IMR-90 (cell line): ENCODE results near the gene SLC22A31. TPM values are rescaled to one million over a fixed set of nuclear protein-coding genes. Genes with fewer than 3 reads are reported as not detected.

ENCODE experiments used
- ATAC-seq: fragments of 200-7000 bp; cut with Tn5 transposase; 2 replicates; pipeline ENCODE4 v1.9.1; 2020; ENCODE audit warnings: low read depth, mild to moderate bottlenecking, moderate library complexity
- BruUV-seq: library from RNA; stranded (reverse); fragments of 400-500 nt; replicated peaks from 2 replicates; lab custom pipeline; 2021; lab: Mats Ljungman, UMichigan
- CTCF ChIA-PET: fragments of 300-600 bp; formaldehyde crosslinking; extraction: SDS; loops from one replicate; lab custom pipeline; 2021; ENCODE audit warnings: antibody characterized with exemption; lab: Yijun Ruan, JAX
- POLR2A ChIA-PET: fragments of 300-600 bp; sonication (Branson Sonifier 250); formaldehyde crosslinking; loops from one replicate; lab custom pipeline; 2022; ENCODE audit warnings: antibody characterized with exemption; ENCODE audit not compliant: unreplicated experiment; lab: Charles Lee
- DNase-seq: peaks from one replicate; pipeline ENCODE4 v3.0.0; 2013
- H2AFZ ChIP-seq: replicated peaks from 2 replicates; pipeline ENCODE3; 2013; ENCODE audit warnings: low read length, mild to moderate bottlenecking; ENCODE audit not compliant: poor library complexity
- H2AK5ac ChIP-seq: 2 replicates; pipeline ENCODE4 v1.6.1; 2013; ENCODE audit warnings: low read depth, low read length, inconsistent platforms
- H2AK9ac ChIP-seq: replicated peaks from 2 replicates; pipeline ENCODE3; 2013; ENCODE audit warnings: mild to moderate bottlenecking, low read depth, low read length, moderate library complexity; ENCODE audit not compliant: poor library complexity
- H2BK120ac ChIP-seq: 2 replicates; pipeline ENCODE4 v1.6.1; 2013; ENCODE audit warnings: low read depth, low read length, inconsistent platforms
- H2BK15ac ChIP-seq: 3 replicates; pipeline ENCODE4 v1.6.1; 2013; ENCODE audit warnings: low read depth, low read length, inconsistent platforms
- H2BK20ac ChIP-seq: 2 replicates; pipeline ENCODE4 v1.6.1; 2013; ENCODE audit warnings: low read depth, mild to moderate bottlenecking, inconsistent platforms, low read length, moderate library complexity
- H2BK5ac ChIP-seq: 2 replicates; pipeline ENCODE4 v1.6.1; 2013; ENCODE audit warnings: mild to moderate bottlenecking, low read depth, low read length, inconsistent platforms; ENCODE audit not compliant: poor library complexity, severe bottlenecking
- H3K14ac ChIP-seq: replicated peaks from 2 replicates; pipeline ENCODE4 v1.6.1; 2013; ENCODE audit warnings: low read depth, low read length, inconsistent platforms
- H3K18ac ChIP-seq: 2 replicates; pipeline ENCODE4 v1.6.1; 2013; ENCODE audit warnings: low read depth, low read length, control low read depth
- H3K23ac ChIP-seq: 2 replicates; pipeline ENCODE4 v1.6.1; 2013; ENCODE audit warnings: low read depth, low read length, inconsistent platforms
- H3K27ac ChIP-seq: 2 replicates; pipeline ENCODE4 v1.5.1; 2013; ENCODE audit warnings: mild to moderate bottlenecking, control low read depth, low read length; ENCODE audit not compliant: insufficient read depth
- H3K27me3 ChIP-seq: 2 replicates; pipeline ENCODE4 v1.6.1; 2013; ENCODE audit warnings: low read length; ENCODE audit not compliant: control insufficient read depth, insufficient read depth
- H3K36me3 ChIP-seq: 2 replicates; pipeline ENCODE4 v1.6.1; 2013; ENCODE audit warnings: low read length, mixed read lengths; ENCODE audit not compliant: control insufficient read depth, insufficient read depth
- H3K4ac ChIP-seq: 2 replicates; pipeline ENCODE4 v1.6.1; 2013; ENCODE audit warnings: low read depth, low read length, inconsistent platforms
- H3K4me1 ChIP-seq: 2 replicates; pipeline ENCODE4 v1.6.1; 2013; ENCODE audit warnings: low read length, mixed read lengths; ENCODE audit not compliant: control insufficient read depth, insufficient read depth
- H3K4me2 ChIP-seq: 2 replicates; pipeline ENCODE4 v1.6.1; 2013; ENCODE audit warnings: low read depth, mild to moderate bottlenecking, control low read depth, low read length, moderate library complexity
- H3K4me3 ChIP-seq: 2 replicates; pipeline ENCODE4 v1.5.1; 2013; ENCODE audit warnings: low read depth, mild to moderate bottlenecking, control low read depth, low read length, moderate library complexity; ENCODE audit not compliant: insufficient read depth
- H3K56ac ChIP-seq: 2 replicates; pipeline ENCODE4 v1.6.1; 2013; ENCODE audit warnings: low read length, inconsistent platforms; ENCODE audit not compliant: insufficient read depth; ENCODE audit errors: extremely low read depth
- H3K79me1 ChIP-seq, 2 experiments: 2 replicates each; pipeline ENCODE4 v1.6.1; 2013; ENCODE audit warnings: low read length in 2 of 2, inconsistent platforms in 1 of 2, low read depth in 1 of 2
- H3K9ac ChIP-seq: 2 replicates; pipeline ENCODE4 v1.6.1; 2013; ENCODE audit warnings: low read depth, low read length, control low read depth
- H3K9me1 ChIP-seq: 2 replicates; pipeline ENCODE4 v1.6.1; 2013; ENCODE audit warnings: low read length, inconsistent platforms; ENCODE audit not compliant: insufficient read depth
- H3K9me3 ChIP-seq: 2 replicates; pipeline ENCODE4 v1.6.1; 2013; ENCODE audit warnings: low read length; ENCODE audit not compliant: control insufficient read depth, insufficient read depth
- H4K20me1 ChIP-seq: 2 replicates; pipeline ENCODE4 v1.6.1; 2013; ENCODE audit warnings: low read length, inconsistent platforms; ENCODE audit not compliant: insufficient read depth
- H4K5ac ChIP-seq: 2 replicates; pipeline ENCODE4 v1.6.1; 2013; ENCODE audit warnings: mild to moderate bottlenecking, low read depth, low read length, control low read depth
- H4K8ac ChIP-seq, 2 experiments: 2 replicates each; pipeline ENCODE4 v1.6.1; 2013; ENCODE audit warnings: low read depth in 2 of 2, low read length in 2 of 2, control low read depth in 1 of 2, inconsistent platforms in 1 of 2
- H4K91ac ChIP-seq: 2 replicates; pipeline ENCODE4 v1.6.1; 2013; ENCODE audit warnings: low read depth, low read length, inconsistent platforms; ENCODE audit not compliant: insufficient read depth
- BHLHE40 ChIP-seq: fragments of 150-350 bp; IDR thresholded peaks from 2 replicates; pipeline ENCODE4 v1.6.1; 2016; ENCODE audit warnings: mild to moderate bottlenecking, low read depth, low read length
- CEBPB ChIP-seq: IDR thresholded peaks from 2 replicates; pipeline ENCODE4 v1.6.1; 2012; ENCODE audit warnings: low read depth, low read length, improper control_type of control experiment
- CHD1 ChIP-seq: IDR thresholded peaks from 2 replicates; pipeline ENCODE4 v1.6.1; 2012; ENCODE audit warnings: low read depth, low read length, improper control_type of control experiment
- FOS ChIP-seq: fragments of 150-350 bp; IDR thresholded peaks from 2 replicates; pipeline ENCODE4 v1.6.1; 2016; ENCODE audit warnings: low read depth, low read length
- MAFK ChIP-seq: IDR thresholded peaks from 2 replicates; pipeline ENCODE4 v1.6.1; 2012; ENCODE audit warnings: low read depth, low read length, improper control_type of control experiment
- MAZ ChIP-seq: IDR thresholded peaks from 2 replicates; pipeline ENCODE4 v1.6.1; 2012; ENCODE audit warnings: low read depth, mild to moderate bottlenecking, low read length, improper control_type of control experiment, moderate library complexity, borderline replicate concordance
- MXI1 ChIP-seq: IDR thresholded peaks from 2 replicates; pipeline ENCODE4 v1.6.1; 2012; ENCODE audit warnings: low read depth, mild to moderate bottlenecking, low read length, moderate library complexity, borderline replicate concordance
- NFE2L2 ChIP-seq: fragments of 150-350 bp; IDR thresholded peaks from 2 replicates; pipeline ENCODE4 v1.6.1; 2016; ENCODE audit warnings: low read depth, mild to moderate bottlenecking, low read length
- POLR2A ChIP-seq: IDR thresholded peaks from 2 replicates; pipeline ENCODE4 v1.6.1; 2012; ENCODE audit warnings: mild to moderate bottlenecking, low read depth, low read length
- RAD21 ChIP-seq: IDR thresholded peaks from 2 replicates; pipeline ENCODE4 v1.6.1; 2012; ENCODE audit warnings: low read length, improper control_type of control experiment
- RCOR1 ChIP-seq: IDR thresholded peaks from 2 replicates; pipeline ENCODE4 v1.6.1; 2012; ENCODE audit warnings: mild to moderate bottlenecking, low read length, improper control_type of control experiment; ENCODE audit not compliant: insufficient replicate concordance
- RFX5 ChIP-seq: IDR thresholded peaks from 2 replicates; pipeline ENCODE4 v1.8.0; 2012; ENCODE audit warnings: low read depth, mild to moderate bottlenecking, low read length, moderate library complexity
- WGBS, 2 experiments: methylation state at CpG; one replicate each; pipeline versions ENCODE4 v1.1.5 to v1.1.7; 2013; ENCODE audit warnings: missing lambda C conversion rate in 2 of 2; ENCODE audit not compliant: insufficient read length in 1 of 2; ENCODE audit errors: extremely low coverage in 2 of 2; 5-methylcytosine and 5-hydroxymethylcytosine counted together
- dilution Hi-C: fragments of 300-500 bp; cut with HindIII; formaldehyde crosslinking; loops from one replicate; pipeline ENCODE4 v1.14.3; 2018; ENCODE audit warnings: low sequenced_read_pairs; ENCODE audit not compliant: unreplicated experiment
- in situ Hi-C: fragments of 300-500 bp; cut with MboI; formaldehyde crosslinking; loops from 3 replicates; pipeline ENCODE4 v1.14.3; 2019; ENCODE audit warnings: low sequenced_read_pairs, inconsistent platforms, mixed read lengths
- intact Hi-C: fragments of 100-400 bp; cut with micrococcal nuclease; formaldehyde crosslinking; loops from 2 replicates; pipeline ENCODE4 v1.10.0; 2022
- polyA plus RNA-seq, 3 experiments: library from polyadenylated mRNA; depleted of rRNA; stranded (reverse); fragments of >200 nt; gene quantifications; 2 replicates each; pipeline ENCODE4 v1.2.3, GENCODE V29; 2012; ENCODE audit warnings: low replicate concordance in 1 of 3
- total RNA-seq: library from RNA; depleted of rRNA; stranded (reverse); fragments of >200 nt; gene quantifications from 2 replicates; pipeline ENCODE4 v1.2.3, GENCODE V29; 2012
- TF ChIP-seq, protein P1 (sequence below): fragments of 150-350 bp; IDR thresholded peaks from 2 replicates; pipeline ENCODE4 v1.6.1; 2017; ENCODE audit warnings: mild to moderate bottlenecking, antibody characterized with exemption, low read length, low read depth
- TF ChIP-seq, protein P2 (sequence below): conservative IDR thresholded peaks from 2 replicates; pipeline ENCODE4 v1.5.1; 2012; ENCODE audit warnings: mild to moderate bottlenecking, low read depth, low read length, improper control_type of control experiment

The SLC22A31 gene
- total and polyA plus RNA-seq, 2 of the 4 experiments (the other 2 are of a cell fraction), result 0.18 to 5.5 TPM

DNA sequence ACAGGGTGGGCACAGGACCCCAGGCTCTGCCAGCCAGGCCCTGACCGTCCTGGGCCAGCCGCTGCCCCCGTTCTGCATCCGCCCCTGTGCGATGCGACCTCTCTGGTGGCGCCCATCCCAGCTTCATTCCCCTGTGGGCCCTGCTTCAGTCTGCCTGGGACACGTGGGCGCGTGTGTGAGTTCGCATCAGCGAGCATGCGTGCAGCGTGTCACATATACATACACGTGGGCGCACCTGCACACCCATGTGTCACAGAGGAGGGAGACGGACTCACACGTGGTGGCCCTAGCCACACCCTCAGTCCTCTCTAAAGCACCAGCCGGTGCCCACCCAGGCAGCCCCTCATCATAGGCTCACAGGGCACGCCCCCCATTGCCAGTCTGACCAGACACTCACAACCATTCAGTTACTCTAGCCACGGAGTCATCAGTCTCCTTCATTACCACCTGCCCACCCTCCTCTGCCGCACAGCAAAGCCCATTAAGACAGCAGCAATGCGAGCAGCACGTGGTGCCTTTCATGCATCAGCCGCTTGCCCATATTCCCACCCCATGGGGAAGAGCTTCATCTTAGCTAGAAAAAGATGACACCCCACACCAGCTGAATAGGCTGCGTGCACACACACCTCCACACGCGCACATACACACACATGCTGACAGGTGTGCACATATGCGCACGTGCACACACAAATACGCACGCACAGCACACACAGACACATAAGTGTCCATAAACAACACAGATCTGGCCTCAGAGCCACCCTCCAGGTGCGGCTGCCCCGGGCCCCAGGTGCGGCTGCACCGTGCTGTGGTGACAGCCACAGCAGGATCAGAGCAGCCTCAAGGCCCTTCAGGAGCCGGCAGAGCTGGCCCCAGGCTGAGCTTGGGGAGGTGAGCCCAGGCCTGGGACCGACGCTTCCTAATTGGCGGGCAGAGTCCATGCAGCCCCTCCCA lies 38.3 kb downstream of the SLC22A31 start:
- H3K79me1 ChIP-seq, result no peaks in the 10 kb centered on the region
- H3K27me3 ChIP-seq, result peaks cover 6% of the 10 kb centered on the region
- ChIA-PET CTCF (no interaction called here), POLR2A (no interaction called here)
- H4K5ac ChIP-seq, result no peak overlapping the region
- no peaks in the 10 kb centered on the region; the same call in 1 of the 2 replicates for H3K4me1 ChIP-seq
- 78% methylated on average over 20 of the region's 40 CpGs; no CpG with 5 or more reads in 1 of the 2 experiments for WGBS, 2 experiments
- in situ Hi-C loops (loop anchor here (10.0 kb wide), 1 partner anchor 417 kb away; no protein-coding TSS in a partner anchor), dilution Hi-C loops (no loop called here), intact Hi-C loops (no loop called here)
- no peak overlapping the region for H2BK5ac ChIP-seq
- H3K36me3 ChIP-seq, result no peaks in the 10 kb centered on the region
- no peak overlapping the region for H2AK5ac ChIP-seq
- no peak overlapping the region for H4K8ac ChIP-seq
- H3K27ac ChIP-seq, result no peak overlapping the region
- no peaks in the 10 kb centered on the region for H3K9me3 ChIP-seq
- 0 out of 2 replicates have a peak, but pooled peaks cover 3% of the 10 kb centered on the region for H4K20me1 ChIP-seq
- no peaks in the 10 kb centered on the region for H3K9me1 ChIP-seq
- H2BK15ac ChIP-seq, result no peak overlapping the region
- ATAC-seq (no peak), DNase-seq (no peak)
- H2BK120ac ChIP-seq, result no peak overlapping the region
- no peak overlapping the region for H2AK9ac ChIP-seq
- no peak overlapping the region for H3K14ac ChIP-seq
- no peak overlapping the region for H4K91ac ChIP-seq
- H3K4ac ChIP-seq, result no peak overlapping the region
- no peak overlapping the region for H3K9ac ChIP-seq
- no peak overlapping the region for H3K4me3 ChIP-seq
- no TSS peak for BruUV-seq
- H3K18ac ChIP-seq, result no peak overlapping the region
- no peak overlapping the region for H2AFZ ChIP-seq
- no peak overlapping the region for H3K56ac ChIP-seq
- no peak overlapping the region for H2BK20ac ChIP-seq
- H3K23ac ChIP-seq, result no peak overlapping the region
- no peak overlapping the region for H3K4me2 ChIP-seq
- TF ChIP-seq POLR2A, result no peak
- TF ChIP-seq NFE2L2, result no peak
- TF ChIP-seq, protein P1, sequence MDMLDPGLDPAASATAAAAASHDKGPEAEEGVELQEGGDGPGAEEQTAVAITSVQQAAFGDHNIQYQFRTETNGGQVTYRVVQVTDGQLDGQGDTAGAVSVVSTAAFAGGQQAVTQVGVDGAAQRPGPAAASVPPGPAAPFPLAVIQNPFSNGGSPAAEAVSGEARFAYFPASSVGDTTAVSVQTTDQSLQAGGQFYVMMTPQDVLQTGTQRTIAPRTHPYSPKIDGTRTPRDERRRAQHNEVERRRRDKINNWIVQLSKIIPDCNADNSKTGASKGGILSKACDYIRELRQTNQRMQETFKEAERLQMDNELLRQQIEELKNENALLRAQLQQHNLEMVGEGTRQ, result no peak
- no peak for TF ChIP-seq FOS
- TF ChIP-seq RAD21, result no peak
- TF ChIP-seq CEBPB, result no peak
- no peak for TF ChIP-seq RFX5
- TF ChIP-seq MAZ, result no peak
- TF ChIP-seq BHLHE40, result no peak
- TF ChIP-seq MXI1, result no peak
- TF ChIP-seq CHD1, result no peak
- TF ChIP-seq MAFK, result no peak
- TF ChIP-seq, protein P2, sequence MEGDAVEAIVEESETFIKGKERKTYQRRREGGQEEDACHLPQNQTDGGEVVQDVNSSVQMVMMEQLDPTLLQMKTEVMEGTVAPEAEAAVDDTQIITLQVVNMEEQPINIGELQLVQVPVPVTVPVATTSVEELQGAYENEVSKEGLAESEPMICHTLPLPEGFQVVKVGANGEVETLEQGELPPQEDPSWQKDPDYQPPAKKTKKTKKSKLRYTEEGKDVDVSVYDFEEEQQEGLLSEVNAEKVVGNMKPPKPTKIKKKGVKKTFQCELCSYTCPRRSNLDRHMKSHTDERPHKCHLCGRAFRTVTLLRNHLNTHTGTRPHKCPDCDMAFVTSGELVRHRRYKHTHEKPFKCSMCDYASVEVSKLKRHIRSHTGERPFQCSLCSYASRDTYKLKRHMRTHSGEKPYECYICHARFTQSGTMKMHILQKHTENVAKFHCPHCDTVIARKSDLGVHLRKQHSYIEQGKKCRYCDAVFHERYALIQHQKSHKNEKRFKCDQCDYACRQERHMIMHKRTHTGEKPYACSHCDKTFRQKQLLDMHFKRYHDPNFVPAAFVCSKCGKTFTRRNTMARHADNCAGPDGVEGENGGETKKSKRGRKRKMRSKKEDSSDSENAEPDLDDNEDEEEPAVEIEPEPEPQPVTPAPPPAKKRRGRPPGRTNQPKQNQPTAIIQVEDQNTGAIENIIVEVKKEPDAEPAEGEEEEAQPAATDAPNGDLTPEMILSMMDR, result no peak
- no peak for TF ChIP-seq RCOR1
